IMR-90 (cell line): Measurements from ENCODE around the gene EXT2.

Source experiments
- BHLHE40 ChIP-seq: fragments of 150-350 bp; IDR thresholded peaks from 2 replicates; pipeline ENCODE4 v1.6.1; 2016; ENCODE audit warnings: mild to moderate bottlenecking, low read depth, low read length
- CHD1 ChIP-seq: IDR thresholded peaks from 2 replicates; pipeline ENCODE4 v1.6.1; 2012; ENCODE audit warnings: low read depth, low read length, improper control_type of control experiment
- NFE2L2 ChIP-seq: fragments of 150-350 bp; IDR thresholded peaks from 2 replicates; pipeline ENCODE4 v1.6.1; 2016; ENCODE audit warnings: low read depth, mild to moderate bottlenecking, low read length
- POLR2A ChIP-seq: IDR thresholded peaks from 2 replicates; pipeline ENCODE4 v1.6.1; 2012; ENCODE audit warnings: mild to moderate bottlenecking, low read depth, low read length
- RCOR1 ChIP-seq: IDR thresholded peaks from 2 replicates; pipeline ENCODE4 v1.6.1; 2012; ENCODE audit warnings: mild to moderate bottlenecking, low read length, improper control_type of control experiment; ENCODE audit not compliant: insufficient replicate concordance
- SMC3 ChIP-seq: fragments of 150-350 bp; IDR thresholded peaks from 2 replicates; pipeline ENCODE4 v1.6.1; 2016; ENCODE audit warnings: low read depth, mild to moderate bottlenecking, antibody characterized with exemption, low read length, moderate library complexity
- TF ChIP-seq, protein P1 (sequence below): conservative IDR thresholded peaks from 2 replicates; pipeline ENCODE4 v1.5.1; 2012; ENCODE audit warnings: mild to moderate bottlenecking, low read depth, low read length, improper control_type of control experiment
- TF ChIP-seq, protein P2 (sequence below): fragments of 150-350 bp; IDR thresholded peaks from 2 replicates; pipeline ENCODE4 v1.6.1; 2017; ENCODE audit warnings: mild to moderate bottlenecking, antibody characterized with exemption, low read length, low read depth
- TF ChIP-seq, protein P3 (sequence below): fragments of 150-350 bp; IDR thresholded peaks from 2 replicates; pipeline ENCODE4 v1.6.1; 2016; ENCODE audit warnings: low read depth, mild to moderate bottlenecking, low read length, moderate library complexity, borderline replicate concordance

DNA sequence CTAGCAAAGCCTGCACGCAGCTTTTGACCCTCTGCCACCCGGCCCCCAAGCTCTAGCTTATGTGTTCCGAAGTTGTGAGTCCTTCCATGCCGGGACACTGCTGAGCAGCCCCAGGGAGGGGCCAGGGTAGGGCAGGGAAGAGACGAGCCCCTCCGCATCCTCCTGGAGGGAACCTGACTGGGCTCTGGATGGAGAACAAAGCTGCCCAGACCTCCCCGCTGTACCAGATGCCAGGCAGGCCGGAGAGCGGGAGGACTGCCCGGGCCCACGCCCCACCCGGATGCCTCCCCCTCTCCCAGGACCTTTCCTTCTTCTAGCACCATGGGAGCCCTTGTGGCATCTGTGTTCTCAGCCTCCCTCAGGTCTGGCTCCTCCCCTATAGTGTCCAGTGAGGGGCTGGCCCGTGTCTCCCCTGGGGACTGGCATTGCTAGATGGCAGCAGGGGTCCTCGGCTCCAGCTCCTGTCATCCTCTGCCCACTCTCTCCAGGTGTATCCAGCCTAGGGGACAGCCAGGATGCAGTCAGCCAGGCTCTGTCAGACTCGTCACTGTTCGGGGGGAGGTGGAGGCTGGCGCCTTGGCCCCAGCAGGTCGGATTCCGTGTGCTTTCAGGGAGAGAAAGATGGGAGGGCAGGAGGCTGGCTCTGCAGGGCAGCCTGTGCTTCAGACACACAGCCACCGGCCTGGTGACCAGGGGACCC is 168.4 kb downstream of the EXT2 start:
- TF ChIP-seq, protein P1, sequence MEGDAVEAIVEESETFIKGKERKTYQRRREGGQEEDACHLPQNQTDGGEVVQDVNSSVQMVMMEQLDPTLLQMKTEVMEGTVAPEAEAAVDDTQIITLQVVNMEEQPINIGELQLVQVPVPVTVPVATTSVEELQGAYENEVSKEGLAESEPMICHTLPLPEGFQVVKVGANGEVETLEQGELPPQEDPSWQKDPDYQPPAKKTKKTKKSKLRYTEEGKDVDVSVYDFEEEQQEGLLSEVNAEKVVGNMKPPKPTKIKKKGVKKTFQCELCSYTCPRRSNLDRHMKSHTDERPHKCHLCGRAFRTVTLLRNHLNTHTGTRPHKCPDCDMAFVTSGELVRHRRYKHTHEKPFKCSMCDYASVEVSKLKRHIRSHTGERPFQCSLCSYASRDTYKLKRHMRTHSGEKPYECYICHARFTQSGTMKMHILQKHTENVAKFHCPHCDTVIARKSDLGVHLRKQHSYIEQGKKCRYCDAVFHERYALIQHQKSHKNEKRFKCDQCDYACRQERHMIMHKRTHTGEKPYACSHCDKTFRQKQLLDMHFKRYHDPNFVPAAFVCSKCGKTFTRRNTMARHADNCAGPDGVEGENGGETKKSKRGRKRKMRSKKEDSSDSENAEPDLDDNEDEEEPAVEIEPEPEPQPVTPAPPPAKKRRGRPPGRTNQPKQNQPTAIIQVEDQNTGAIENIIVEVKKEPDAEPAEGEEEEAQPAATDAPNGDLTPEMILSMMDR: no peak
- TF ChIP-seq POLR2A: no peak
- TF ChIP-seq RCOR1: no peak
- TF ChIP-seq NFE2L2: no peak
- TF ChIP-seq, protein P2, sequence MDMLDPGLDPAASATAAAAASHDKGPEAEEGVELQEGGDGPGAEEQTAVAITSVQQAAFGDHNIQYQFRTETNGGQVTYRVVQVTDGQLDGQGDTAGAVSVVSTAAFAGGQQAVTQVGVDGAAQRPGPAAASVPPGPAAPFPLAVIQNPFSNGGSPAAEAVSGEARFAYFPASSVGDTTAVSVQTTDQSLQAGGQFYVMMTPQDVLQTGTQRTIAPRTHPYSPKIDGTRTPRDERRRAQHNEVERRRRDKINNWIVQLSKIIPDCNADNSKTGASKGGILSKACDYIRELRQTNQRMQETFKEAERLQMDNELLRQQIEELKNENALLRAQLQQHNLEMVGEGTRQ: no peak
- no peak for TF ChIP-seq CHD1
- TF ChIP-seq, protein P3, sequence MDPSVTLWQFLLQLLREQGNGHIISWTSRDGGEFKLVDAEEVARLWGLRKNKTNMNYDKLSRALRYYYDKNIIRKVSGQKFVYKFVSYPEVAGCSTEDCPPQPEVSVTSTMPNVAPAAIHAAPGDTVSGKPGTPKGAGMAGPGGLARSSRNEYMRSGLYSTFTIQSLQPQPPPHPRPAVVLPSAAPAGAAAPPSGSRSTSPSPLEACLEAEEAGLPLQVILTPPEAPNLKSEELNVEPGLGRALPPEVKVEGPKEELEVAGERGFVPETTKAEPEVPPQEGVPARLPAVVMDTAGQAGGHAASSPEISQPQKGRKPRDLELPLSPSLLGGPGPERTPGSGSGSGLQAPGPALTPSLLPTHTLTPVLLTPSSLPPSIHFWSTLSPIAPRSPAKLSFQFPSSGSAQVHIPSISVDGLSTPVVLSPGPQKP: no peak
- no peak for TF ChIP-seq BHLHE40
- TF ChIP-seq SMC3: no peak
